C4-2B (cell line): ENCODE data around the gene TRAF1.

Source experiments
- ZFX ChIP-seq: fragments of 450-650 bp; IDR thresholded peaks from 2 replicates; pipeline ENCODE4 v1.6.1; 2017
- TF ChIP-seq, protein P1 (sequence below): fragments of 450-650 bp; conservative IDR thresholded peaks from 2 replicates; pipeline ENCODE4 v1.5.1; 2017; ENCODE audit warnings: mild to moderate bottlenecking

DNA sequence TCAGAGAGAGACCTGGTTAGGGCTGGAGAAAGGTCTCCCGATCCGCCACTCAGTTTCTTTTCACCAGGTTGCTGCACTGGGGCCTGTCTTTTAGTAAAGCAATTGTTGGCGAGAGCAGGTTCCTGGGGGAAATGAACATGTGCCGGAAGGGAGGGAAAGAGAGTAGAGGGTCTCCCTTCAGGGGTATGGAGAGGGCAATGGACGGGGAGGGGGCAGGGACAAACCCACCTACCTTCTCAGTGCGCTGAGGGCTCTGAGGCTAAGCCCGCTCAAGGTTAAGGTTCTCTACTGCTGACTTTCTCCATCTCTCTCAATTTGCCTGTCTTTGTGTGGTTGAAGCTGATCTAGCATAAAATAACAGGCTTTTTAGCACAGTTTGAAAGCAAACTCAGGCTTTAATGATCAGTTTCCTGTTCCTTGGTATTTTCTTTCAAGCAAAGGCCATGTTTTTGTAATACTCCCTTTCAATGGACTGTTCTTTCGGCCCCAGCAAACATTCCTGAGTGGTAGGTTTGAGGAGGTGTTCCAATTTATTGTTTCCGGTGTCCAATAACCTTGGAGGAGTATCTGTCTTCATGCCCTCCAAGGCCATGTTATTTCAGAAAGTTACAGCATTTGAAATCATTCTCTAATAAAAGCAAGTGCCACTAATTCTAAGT, 25.5 kb upstream of the TRAF1 start:
- TF ChIP-seq, protein P1, sequence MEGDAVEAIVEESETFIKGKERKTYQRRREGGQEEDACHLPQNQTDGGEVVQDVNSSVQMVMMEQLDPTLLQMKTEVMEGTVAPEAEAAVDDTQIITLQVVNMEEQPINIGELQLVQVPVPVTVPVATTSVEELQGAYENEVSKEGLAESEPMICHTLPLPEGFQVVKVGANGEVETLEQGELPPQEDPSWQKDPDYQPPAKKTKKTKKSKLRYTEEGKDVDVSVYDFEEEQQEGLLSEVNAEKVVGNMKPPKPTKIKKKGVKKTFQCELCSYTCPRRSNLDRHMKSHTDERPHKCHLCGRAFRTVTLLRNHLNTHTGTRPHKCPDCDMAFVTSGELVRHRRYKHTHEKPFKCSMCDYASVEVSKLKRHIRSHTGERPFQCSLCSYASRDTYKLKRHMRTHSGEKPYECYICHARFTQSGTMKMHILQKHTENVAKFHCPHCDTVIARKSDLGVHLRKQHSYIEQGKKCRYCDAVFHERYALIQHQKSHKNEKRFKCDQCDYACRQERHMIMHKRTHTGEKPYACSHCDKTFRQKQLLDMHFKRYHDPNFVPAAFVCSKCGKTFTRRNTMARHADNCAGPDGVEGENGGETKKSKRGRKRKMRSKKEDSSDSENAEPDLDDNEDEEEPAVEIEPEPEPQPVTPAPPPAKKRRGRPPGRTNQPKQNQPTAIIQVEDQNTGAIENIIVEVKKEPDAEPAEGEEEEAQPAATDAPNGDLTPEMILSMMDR: no peak
- TF ChIP-seq ZFX: no peak
